ENCODE results near the gene MTHFD1.

- TF ChIP-seq CTCF (IDR thresholded peaks at IDR 0.05) = no peak
- TF ChIP-seq POLR2A (IDR thresholded peaks at IDR 0.05) = no peak
These were observed 79.4 kb downstream of the MTHFD1 start for GRCh38 chr14:64467566-64467965.

Data from sigmoid colon (tissue), 3 donors.